NCI-H460 (cell line): ENCODE data around the gene ELL2. TPM values are rescaled to one million over a fixed set of nuclear protein-coding genes. Genes with fewer than 3 reads are reported as not detected.

ENCODE experiments used
- DNase-seq: peaks from one replicate; pipeline ENCODE4 v3.0.0-alpha.2; 2016; ENCODE audit warnings: low read depth; ENCODE audit errors: extremely low read depth
- polyA plus RNA-seq: library from polyadenylated mRNA; depleted of rRNA; stranded (reverse); fragments of >200 nt; gene quantifications from 2 replicates; pipeline ENCODE4 v1.2.3, GENCODE V29; 2014; cell fraction: nucleus; rRNA removed
- total RNA-seq: library from RNA; depleted of rRNA; stranded (reverse); fragments of >200 nt; shearing (Covaris generic); gene quantifications from 2 replicates; pipeline ENCODE4 v1.2.3, GENCODE V29; 2014; rRNA removed

Gene ELL2
- total RNA-seq = 87.5 and 92.3 TPM in 2 replicates
- 26.8 and 42.5 TPM in 2 replicates for polyA plus RNA-seq

- DNase-seq = peak; percentile 99
Measured at GRCh38 chr5:95961617-95962474, at the start of gene ELL2. Gene ELL2 (minus strand): TSS chr5:95961851. CDS start chr5:95961721, 130 bp downstream.

DNA sequence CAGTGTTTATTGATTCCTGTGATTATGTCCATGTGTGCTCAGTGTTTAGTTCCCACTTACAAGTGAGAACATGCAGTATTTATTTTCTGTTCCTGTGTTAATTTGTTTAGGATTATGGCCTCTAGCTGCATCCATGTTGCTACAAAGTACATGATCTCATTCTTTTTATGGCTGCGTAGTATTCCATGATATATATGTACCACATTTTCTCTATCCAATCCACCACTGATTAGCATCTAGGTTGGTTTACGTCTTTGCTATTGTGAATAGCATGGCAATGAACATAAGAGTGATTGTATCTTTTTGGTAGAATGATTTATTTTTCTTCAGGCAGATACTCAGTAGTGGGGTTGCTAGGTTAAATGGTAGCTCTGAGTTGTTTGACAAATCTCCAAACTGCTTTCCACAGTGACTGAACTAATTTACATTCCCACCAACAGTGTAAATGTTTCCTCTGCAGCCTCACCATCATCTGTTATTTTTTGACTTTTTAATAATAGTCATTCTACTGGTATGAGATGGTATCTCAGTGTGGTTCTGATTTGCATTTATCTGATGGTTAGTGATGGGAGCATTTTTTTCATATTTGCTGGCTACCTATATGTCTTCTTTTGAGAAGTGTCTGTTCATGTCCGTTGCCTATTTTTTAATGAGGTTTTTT lies 47.5 kb upstream of the ELL2 start:
- no peak for DNase-seq

GRCh38 chr5:96008487-96008886 lies 46.8 kb upstream of the ELL2 start:
- DNase-seq = no peak

DNA sequence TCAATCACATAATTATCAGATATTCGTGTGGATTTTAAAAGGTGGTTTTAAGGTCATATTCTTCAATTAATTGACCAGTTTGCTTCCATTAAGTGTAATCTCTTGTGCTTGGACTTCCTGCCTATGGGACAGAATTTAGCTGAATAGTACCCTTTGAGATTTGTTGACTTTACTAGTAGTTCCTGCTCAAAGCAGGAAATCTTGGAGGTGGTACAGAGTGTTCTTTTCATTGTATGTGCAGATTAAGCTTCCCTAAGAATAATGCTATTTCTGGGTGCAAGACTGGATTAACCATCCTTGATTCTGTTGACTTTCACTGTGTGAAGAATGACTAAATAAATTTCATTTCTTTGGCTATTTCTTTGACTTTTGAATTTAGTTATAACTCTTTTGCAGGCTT lies 45.4 kb upstream of the ELL2 start:
- no peak for DNase-seq

- no peak for DNase-seq
Measured at GRCh38 chr5:96006291-96006690, 44.6 kb upstream of the ELL2 start.

GRCh38 chr5:96004754-96005153 lies 43.1 kb upstream of the ELL2 start:
- no peak for DNase-seq

DNA sequence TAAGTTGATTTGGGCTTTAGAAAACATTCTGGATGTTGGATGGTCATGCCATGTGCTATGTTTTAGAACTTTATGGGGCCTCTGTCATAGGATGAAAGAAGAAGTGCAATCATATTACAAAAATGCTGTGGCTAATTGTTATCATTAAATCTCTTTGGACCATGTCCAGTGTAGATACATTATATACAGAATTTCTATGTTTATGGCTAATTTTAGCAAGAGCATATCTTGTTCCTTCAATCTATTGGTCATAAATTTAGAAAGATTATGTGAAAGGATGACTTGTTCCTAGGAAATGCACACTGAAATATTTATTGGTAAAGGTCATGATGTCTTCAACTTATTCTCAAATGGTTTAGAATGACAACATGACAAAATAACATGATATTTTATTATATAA lies 42.4 kb upstream of the ELL2 start:
- DNase-seq = no peak

DNA sequence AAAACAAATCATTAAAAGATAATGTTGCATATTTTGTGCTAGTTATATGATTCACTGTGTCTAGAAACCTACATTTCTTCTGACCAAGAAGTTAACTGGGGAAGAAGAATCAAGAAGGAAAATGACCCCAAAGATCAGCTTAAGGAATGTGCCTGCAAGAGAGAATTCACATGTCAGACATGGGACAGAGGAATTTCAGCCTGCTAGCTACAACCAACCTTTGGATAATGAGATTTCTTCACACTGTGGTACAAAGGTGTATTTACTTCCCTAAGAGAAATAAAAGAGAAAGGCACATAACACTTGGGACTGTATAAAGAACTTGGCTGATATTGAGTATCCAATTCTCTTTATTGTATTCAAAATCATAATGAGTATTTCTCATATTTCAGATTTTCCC lies 39.6 kb upstream of the ELL2 start:
- no peak for DNase-seq

GRCh38 chr5:96000308-96000707 lies 38.7 kb upstream of the ELL2 start:
- no peak for DNase-seq

- no peak for DNase-seq
Measured at GRCh38 chr5:95996904-95997723, 35.5 kb upstream of the ELL2 start.

GRCh38 chr5:95995962-95996489 lies 34.4 kb upstream of the ELL2 start:
- DNase-seq = no peak

GRCh38 chr5:95993776-95994175 lies 32.1 kb upstream of the ELL2 start:
- no peak for DNase-seq

GRCh38 chr5:95993266-95993665 lies 31.6 kb upstream of the ELL2 start:
- DNase-seq = no peak

- no peak for DNase-seq
Measured at GRCh38 chr5:95989283-95990048, 27.8 kb upstream of the ELL2 start.

- no peak for DNase-seq
Measured at GRCh38 chr5:95988877-95989276, 27.2 kb upstream of the ELL2 start.

GRCh38 chr5:95988094-95988493 lies 26.4 kb upstream of the ELL2 start:
- DNase-seq = no peak

DNA sequence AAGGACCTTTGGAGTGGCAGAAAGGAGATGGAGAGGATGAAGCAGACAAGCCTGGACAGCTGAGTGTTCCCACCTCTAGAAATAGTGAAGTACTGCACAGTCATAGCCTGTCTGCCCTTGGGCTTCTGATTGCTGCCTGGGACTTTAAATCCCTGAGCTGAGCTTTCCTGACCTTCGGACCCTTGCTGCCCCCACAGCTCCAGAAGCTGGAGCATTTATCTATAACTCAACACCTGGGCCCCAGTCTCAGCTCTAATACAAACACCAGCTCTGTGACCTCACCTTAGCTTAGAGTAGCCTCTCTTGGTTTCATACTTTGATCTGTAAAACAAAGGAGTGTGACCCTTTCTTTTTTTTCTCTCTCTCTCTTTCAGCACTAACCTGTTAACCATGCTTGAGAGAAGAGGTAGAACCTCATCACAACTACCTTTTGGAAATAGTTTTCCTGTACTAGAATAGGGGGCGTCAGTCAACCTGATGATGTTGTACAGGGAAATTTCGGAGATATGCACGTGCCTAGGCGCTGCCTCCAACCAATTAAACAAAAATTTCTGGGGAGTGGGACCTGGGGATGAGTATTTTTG lies 25.4 kb upstream of the ELL2 start:
- DNase-seq = no peak

GRCh38 chr5:95986001-95986400 lies 24.4 kb upstream of the ELL2 start:
- no peak for DNase-seq

DNA sequence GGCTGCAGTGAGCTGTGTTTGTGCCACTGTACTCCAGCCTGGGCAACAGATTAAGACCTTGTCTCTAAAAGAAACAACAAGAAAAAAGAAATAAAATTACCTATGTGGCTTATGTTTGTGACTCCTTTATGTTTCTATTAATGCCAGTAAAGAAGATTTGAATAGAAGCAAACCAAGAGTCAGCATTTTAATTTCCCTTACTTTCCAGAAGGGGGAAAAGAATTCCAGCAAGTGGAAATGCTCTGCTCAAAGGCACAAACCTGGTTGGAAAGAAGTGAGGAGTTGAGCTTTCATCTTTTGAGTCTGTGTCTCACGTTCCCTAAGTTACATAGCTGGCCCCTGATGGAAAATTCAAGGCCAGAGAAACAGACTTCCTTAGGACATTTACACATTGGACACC lies 23.6 kb upstream of the ELL2 start:
- DNase-seq = no peak
